GM18499 (cell line): Measurements from ENCODE around the gene PTPRM.

Experiments used
- ATAC-seq: cut with Tn5 transposase; IDR thresholded peaks from one replicate; pipeline ENCODE4 v1.9.1; 2021; ENCODE audit warnings: moderate number of reproducible peaks; ENCODE audit not compliant: insufficient read depth, unreplicated experiment

The PTPRM gene

GRCh38 chr18:7749510-7749981 is 182.4 kb downstream of the PTPRM start:
- ATAC-seq: no peak

GRCh38 chr18:7750095-7750663 is 183.1 kb downstream of the PTPRM start:
- ATAC-seq: no peak

- ATAC-seq: no peak
Observed at GRCh38 chr18:7750966-7751365, 183.8 kb downstream of the PTPRM start.

- no peak for ATAC-seq
Observed at GRCh38 chr18:7754258-7754657, 187.1 kb downstream of the PTPRM start.

- no peak for ATAC-seq
Observed at GRCh38 chr18:7754725-7755181, 187.6 kb downstream of the PTPRM start.

- no peak for ATAC-seq
Observed at GRCh38 chr18:7755753-7756475, 188.8 kb downstream of the PTPRM start.

- no peak for ATAC-seq
Observed at GRCh38 chr18:7757175-7757574, 190.1 kb downstream of the PTPRM start.

- ATAC-seq: no peak
Observed at GRCh38 chr18:7758764-7759163, 191.6 kb downstream of the PTPRM start.

- ATAC-seq: no peak
Observed at GRCh38 chr18:7760967-7761948, 194.1 kb downstream of the PTPRM start.

- no peak for ATAC-seq
Observed at GRCh38 chr18:7764405-7764804, 197.3 kb downstream of the PTPRM start.

- no peak for ATAC-seq
Observed at GRCh38 chr18:7766346-7766745, 199.2 kb downstream of the PTPRM start.

- ATAC-seq: no peak
Observed at GRCh38 chr18:7766817-7767216, 199.7 kb downstream of the PTPRM start.

GRCh38 chr18:7770908-7771307 is 203.8 kb downstream of the PTPRM start:
- no peak for ATAC-seq

GRCh38 chr18:7772510-7772888 is 205.4 kb downstream of the PTPRM start:
- no peak for ATAC-seq

GRCh38 chr18:7772951-7773350 is 205.8 kb downstream of the PTPRM start:
- ATAC-seq: no peak

- no peak for ATAC-seq
Observed at GRCh38 chr18:7775128-7775527, 208.0 kb downstream of the PTPRM start.

- no peak for ATAC-seq
Observed at GRCh38 chr18:7775843-7776242, 208.7 kb downstream of the PTPRM start.

- ATAC-seq: no peak
Observed at GRCh38 chr18:7778181-7778580, 211.1 kb downstream of the PTPRM start.

GRCh38 chr18:7779211-7779610 is 212.1 kb downstream of the PTPRM start:
- ATAC-seq: no peak

GRCh38 chr18:7784171-7784570 is 217.1 kb downstream of the PTPRM start:
- no peak for ATAC-seq

- ATAC-seq: no peak
Observed at GRCh38 chr18:7786569-7786968, 219.5 kb downstream of the PTPRM start.
